HepG2 (cell line): ENCODE results near the gene MTSS2. TPM values are rescaled to one million over a fixed set of nuclear protein-coding genes. Genes with fewer than 3 reads are reported as not detected.

Experiments used
- GLI4 ChIP-seq: sonication (generic); formaldehyde crosslinking; IDR thresholded peaks from 2 replicates; pipeline ENCODE4 v1.5.1; 2020; ENCODE audit warnings: missing genetic modification reagents, mild to moderate bottlenecking, moderate library complexity, borderline replicate concordance
- HDAC1 ChIP-seq: sonication (generic); formaldehyde crosslinking; IDR thresholded peaks from 2 replicates; pipeline ENCODE4 v1.5.1; 2020; ENCODE audit warnings: mild to moderate bottlenecking, missing genetic modification reagents
- HNRNPLL ChIP-seq: fragments of 200-400 bp; formaldehyde crosslinking; IDR thresholded peaks from 2 replicates; pipeline ENCODE4 v1.6.1; 2017; ENCODE audit warnings: mild to moderate bottlenecking, low read depth, low read length; ENCODE audit not compliant: poor library complexity, severe bottlenecking
- IRF9 ChIP-seq: sonication (generic); formaldehyde crosslinking; IDR thresholded peaks from 2 replicates; pipeline ENCODE4 v1.8.0; 2022; ENCODE audit warnings: missing genetic modification reagents, mild to moderate bottlenecking, borderline replicate concordance
- KLF12 ChIP-seq: sonication (generic); formaldehyde crosslinking; IDR thresholded peaks from 2 replicates; pipeline ENCODE4 v1.4.0; 2020; ENCODE audit warnings: missing genetic modification reagents, borderline replicate concordance
- MED1 ChIP-seq: sonication (generic); formaldehyde crosslinking; IDR thresholded peaks from 2 replicates; pipeline ENCODE4 v1.4.0; 2020; ENCODE audit warnings: missing genetic modification reagents
- MLX ChIP-seq: IDR thresholded peaks from 2 replicates; pipeline ENCODE4 v1.6.1; 2016
- POGK ChIP-seq: sonication (generic); formaldehyde crosslinking; conservative IDR thresholded peaks from 2 replicates; pipeline ENCODE4 v1.8.0; 2022; ENCODE audit warnings: mild to moderate bottlenecking, moderate library complexity, missing genetic modification reagents
- POLR2G ChIP-seq: fragments of 200-400 bp; formaldehyde crosslinking; IDR thresholded peaks from 2 replicates; pipeline ENCODE4 v1.6.1; 2018; ENCODE audit warnings: mild to moderate bottlenecking, low read depth, low read length, moderate library complexity
- RAD21 ChIP-seq: fragments of 450-650 bp; formaldehyde crosslinking; IDR thresholded peaks from 2 replicates; pipeline ENCODE4 v1.5.0; 2020; ENCODE audit warnings: mild to moderate bottlenecking
- SIN3A ChIP-seq: IDR thresholded peaks from 2 replicates; pipeline ENCODE4 v1.6.1; 2011; ENCODE audit warnings: low read depth, mild to moderate bottlenecking, control low read depth, low read length, borderline replicate concordance
- SP4 ChIP-seq: sonication (generic); formaldehyde crosslinking; IDR thresholded peaks from 2 replicates; pipeline ENCODE4 v1.8.1; 2023; ENCODE audit warnings: mild to moderate bottlenecking, missing genetic modification reagents
- SRSF1 ChIP-seq: fragments of 200-400 bp; formaldehyde crosslinking; optimal IDR thresholded peaks from 2 replicates; pipeline ENCODE3; 2017; ENCODE audit warnings: mild to moderate bottlenecking, low read depth, low read length, moderate library complexity
- SRY ChIP-seq: sonication (generic); formaldehyde crosslinking; IDR thresholded peaks from 2 replicates; pipeline ENCODE4 v1.8.0; 2022; ENCODE audit warnings: mild to moderate bottlenecking, missing genetic modification reagents
- USF2 ChIP-seq, 2 experiments: sonication (generic) in 1 of 2; formaldehyde crosslinking in 1 of 2; IDR thresholded peaks; 2 replicates each; pipeline versions ENCODE4 v1.5.1 to v1.6.1; 2011 to 2020; ENCODE audit warnings: borderline replicate concordance in 1 of 2, low read depth in 1 of 2, low read length in 1 of 2, mild to moderate bottlenecking in 1 of 2, missing genetic modification reagents in 1 of 2, moderate library complexity in 1 of 2
- ZIK1 ChIP-seq: sonication (generic); formaldehyde crosslinking; IDR thresholded peaks from 2 replicates; pipeline ENCODE4 v1.5.0; 2020; ENCODE audit warnings: mild to moderate bottlenecking, low read depth, missing genetic modification reagents, borderline replicate concordance
- ZNF12 ChIP-seq: sonication (generic); formaldehyde crosslinking; IDR thresholded peaks from 2 replicates; pipeline ENCODE4 v1.5.0; 2020; ENCODE audit warnings: missing genetic modification reagents
- ZNF124 ChIP-seq: sonication (generic); formaldehyde crosslinking; IDR thresholded peaks from 2 replicates; pipeline ENCODE4 v1.4.0; 2020; ENCODE audit warnings: missing genetic modification reagents
- ZNF256 ChIP-seq: sonication (generic); formaldehyde crosslinking; conservative IDR thresholded peaks from 2 replicates; pipeline ENCODE4 v1.4.0; 2020; ENCODE audit warnings: missing genetic modification reagents
- ZNF280B ChIP-seq: sonication (generic); formaldehyde crosslinking; IDR thresholded peaks from 2 replicates; pipeline ENCODE4 v1.5.0; 2020; ENCODE audit warnings: missing genetic modification reagents, mild to moderate bottlenecking, borderline replicate concordance
- ZNF510 ChIP-seq: sonication (generic); formaldehyde crosslinking; IDR thresholded peaks from 2 replicates; pipeline ENCODE4 v1.4.0; 2020; ENCODE audit warnings: low read depth, mild to moderate bottlenecking, missing genetic modification reagents
- ZNF772 ChIP-seq: sonication (generic); formaldehyde crosslinking; IDR thresholded peaks from 2 replicates; pipeline ENCODE4 v1.5.0; 2020; ENCODE audit warnings: mild to moderate bottlenecking, missing genetic modification reagents
- ZNF83 ChIP-seq: sonication (generic); formaldehyde crosslinking; IDR thresholded peaks from 2 replicates; pipeline ENCODE4 v1.4.0; 2020; ENCODE audit warnings: missing genetic modification reagents, mild to moderate bottlenecking, borderline replicate concordance
- polyA plus RNA-seq, 8 experiments: library from polyadenylated mRNA; depleted of rRNA in 3 of 8; stranded (reverse) in 7 of 8; unstranded in 1 of 8; fragments of >200 nt; fragmentation: Illumina TruSeq in 4 of 8; extraction: Trizol in 4 of 8; gene quantifications; 2 replicates each; pipeline versions ENCODE4 v1.2.1 to v1.2.3, GENCODE V29; 2011 to 2016; ENCODE audit warnings: low read depth in 4 of 8, missing spikeins in 1 of 8, mixed read lengths in 1 of 8; ENCODE audit not compliant: insufficient read depth in 1 of 8
- total RNA-seq, 5 experiments: library from RNA; depleted of rRNA; stranded (reverse); fragments of >200 nt; fragmentation: Illumina TruSeq; extraction: Trizol; gene quantifications; 2 replicates each; pipeline ENCODE4 v1.2.3, GENCODE V29; 2016; ENCODE audit warnings: low read depth in 1 of 5

The MTSS2 gene
- total and polyA plus RNA-seq, 2 of the 13 experiments (the other 11 are each of a cell fraction or from before 2014, with no cell fraction given), result 132 to 242 TPM

- TF ChIP-seq ZNF772 (CRISPR knock-in tag) (0 out of 2 replicates have a peak, but pooled peaks have one; percentile 49), HDAC1 (CRISPR knock-in tag) (peak; percentile 15; the same call in 1 of the 2 replicates), MED1 (CRISPR knock-in tag) (peak; percentile 86), IRF9 (CRISPR knock-in tag) (no peak), ZNF12 (CRISPR knock-in tag) (no peak), KLF12 (CRISPR knock-in tag) (peak; percentile 72; the same call in 1 of the 2 replicates), ZNF256 (no peak), ZNF510 (CRISPR knock-in tag) (no peak), ZNF280B (no peak), ZIK1 (CRISPR knock-in tag) (no peak), SRSF1 (no peak), POLR2G (0 out of 2 replicates have a peak, but pooled peaks have one; percentile 5), RAD21 (peak; percentile 67), HNRNPLL (peak; percentile 19), POGK (CRISPR knock-in tag) (peak; percentile 77; the same call in 1 of the 2 replicates), MLX (CRISPR knock-in tag) (peak; percentile 35; the same call in 1 of the 2 replicates), SP4 (no peak), USF2 (IDR thresholded peaks at IDR 0.05; ENCODE audit: low read depth, low read length) (peak; percentile 72), USF2 (CRISPR knock-in tag; IDR thresholded peaks at IDR 0.05; ENCODE audit: borderline replicate concordance) (peak; percentile 72; the same call in 1 of the 2 replicates), SRY (no peak; the same call in 1 of the 2 replicates), ZNF83 (no peak), GLI4 (CRISPR knock-in tag) (no peak), SIN3A (peak; percentile 40; the same call in 1 of the 2 replicates), ZNF124 (no peak)
These were observed at the start of gene MTSS2 (continued) for GRCh38 chr16:70685938-70686375.
